MM.1S (cell line): Measurements from ENCODE around the gene DLGAP1.

Experiments used
- CTCF ChIP-seq: fragments of 300-600 bp; sonication (generic); IDR thresholded peaks from 2 replicates; pipeline ENCODE4 v1.5.1; 2016; ENCODE audit warnings: antibody characterized with exemption, low read length, mixed read lengths
- EZH2 ChIP-seq: fragments of 300-600 bp; sonication (generic); optimal IDR thresholded peaks from 2 replicates; pipeline ENCODE3; 2017; ENCODE audit warnings: low read depth, mild to moderate bottlenecking, antibody characterized with exemption, low read length, mixed read lengths
- EZH2phosphoT487 ChIP-seq: fragments of 300-600 bp; sonication (generic); IDR thresholded peaks from 2 replicates; pipeline ENCODE4 v1.6.1; 2018; ENCODE audit warnings: antibody characterized with exemption, low read length

- TF ChIP-seq EZH2 (no peak), CTCF (no peak), EZH2phosphoT487 (no peak)
These were observed 875.4 kb downstream of the DLGAP1 start for GRCh38 chr18:3579701-3580100.
